ENCODE measurements around the gene FST.
A peak's percentile ranks its signal among the peaks of the same experiment; 100 is the strongest.

Gene FST, protein sequence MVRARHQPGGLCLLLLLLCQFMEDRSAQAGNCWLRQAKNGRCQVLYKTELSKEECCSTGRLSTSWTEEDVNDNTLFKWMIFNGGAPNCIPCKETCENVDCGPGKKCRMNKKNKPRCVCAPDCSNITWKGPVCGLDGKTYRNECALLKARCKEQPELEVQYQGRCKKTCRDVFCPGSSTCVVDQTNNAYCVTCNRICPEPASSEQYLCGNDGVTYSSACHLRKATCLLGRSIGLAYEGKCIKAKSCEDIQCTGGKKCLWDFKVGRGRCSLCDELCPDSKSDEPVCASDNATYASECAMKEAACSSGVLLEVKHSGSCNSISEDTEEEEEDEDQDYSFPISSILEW

DNA sequence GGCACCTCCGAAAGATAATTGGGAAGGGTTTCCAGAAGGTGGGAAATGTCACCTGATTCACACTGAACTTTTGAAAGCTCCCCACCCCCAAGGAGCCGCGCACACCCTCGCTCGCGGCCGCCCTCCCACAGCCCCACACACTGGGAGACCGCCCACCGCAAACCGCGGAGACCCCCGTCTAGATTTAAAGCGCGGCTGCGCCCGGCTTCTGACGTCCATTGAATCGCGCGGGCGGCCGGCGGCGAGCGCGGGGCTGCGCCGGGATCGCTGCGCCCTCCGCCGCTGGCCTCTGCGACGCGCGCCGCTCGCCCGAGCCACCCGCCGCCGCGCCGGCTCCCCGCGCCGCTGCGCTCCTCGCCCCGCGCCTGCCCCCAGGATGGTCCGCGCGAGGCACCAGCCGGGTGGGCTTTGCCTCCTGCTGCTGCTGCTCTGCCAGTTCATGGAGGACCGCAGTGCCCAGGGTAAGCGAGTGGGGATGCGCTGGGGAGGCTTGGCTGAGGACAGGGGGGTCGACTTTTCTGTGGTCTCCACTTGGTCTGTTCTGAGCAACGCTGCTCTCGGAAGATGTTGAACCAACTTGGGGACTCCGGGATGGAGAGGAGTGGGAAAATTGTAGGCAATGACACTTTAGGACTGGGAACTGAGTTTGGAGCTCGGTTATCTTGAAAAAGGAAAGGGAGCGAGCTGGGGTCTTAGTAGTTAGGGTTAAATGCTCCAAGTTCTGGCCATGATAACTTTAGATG lies at the start of gene FST:
FST (plus strand) TSS at position 214 of the 743 bp plus-strand sequence; CDS start at position 377, 163 bp downstream.
- peak; percentile 9 for DNase-seq

DNA sequence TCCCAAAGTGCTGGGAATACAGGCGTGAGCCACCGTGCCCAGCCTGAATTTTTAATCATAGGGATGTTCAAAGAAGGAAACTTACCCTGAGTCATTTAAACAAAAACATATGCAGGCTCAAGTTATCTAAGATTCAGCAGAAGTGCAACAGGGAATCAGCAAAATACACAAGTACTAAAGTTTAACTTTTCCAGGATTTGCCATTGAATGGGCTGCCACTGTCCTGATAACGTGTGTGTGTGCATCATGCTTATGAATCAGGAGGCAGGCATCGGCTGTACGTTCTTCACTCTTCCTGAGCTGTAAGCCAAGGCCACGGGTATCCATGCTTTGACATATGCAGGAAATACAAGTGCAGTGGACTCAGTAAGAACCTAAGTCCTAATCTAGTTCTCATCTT lies 48.8 kb upstream of the FST start:
- DNase-seq = no peak

DNA sequence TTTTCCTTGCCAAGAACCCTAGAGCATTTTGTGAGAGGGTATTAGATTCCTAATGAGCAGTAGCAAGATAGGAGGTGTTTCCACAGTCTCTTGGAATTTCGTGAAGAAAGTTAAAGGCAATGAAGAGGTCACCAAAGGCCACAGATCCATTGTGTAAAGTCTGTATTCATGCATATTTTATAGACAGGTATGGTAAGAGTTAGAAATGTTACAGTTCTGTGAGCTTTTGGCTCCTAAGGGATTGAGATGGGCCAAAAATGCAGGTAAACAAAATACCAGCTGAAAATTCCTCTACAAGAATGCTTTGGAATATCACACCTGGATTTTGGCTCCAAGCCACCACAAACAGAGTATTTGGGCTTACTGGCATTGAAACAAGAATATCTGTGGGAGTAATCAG lies 47.4 kb upstream of the FST start:
- DNase-seq = no peak

DNA sequence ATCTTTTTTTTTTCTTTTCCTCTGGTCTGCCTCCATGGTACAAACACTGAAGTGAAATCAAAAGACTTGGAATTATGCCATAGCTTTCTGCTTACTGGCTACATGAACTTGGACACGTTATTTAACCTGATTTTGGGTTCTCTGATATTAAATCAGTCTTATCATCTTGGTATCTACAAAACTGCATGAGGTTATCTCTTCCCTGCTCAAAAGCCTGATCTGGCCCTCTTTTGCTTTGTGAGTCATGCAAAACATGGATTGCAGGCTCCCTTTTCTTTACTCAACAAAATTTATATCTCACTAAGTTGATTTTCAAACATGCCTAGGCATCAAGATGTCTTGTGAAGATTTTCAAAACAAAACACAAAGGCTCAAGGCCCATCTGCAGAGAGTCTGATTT lies 45.9 kb upstream of the FST start:
- DNase-seq = no peak

DNA sequence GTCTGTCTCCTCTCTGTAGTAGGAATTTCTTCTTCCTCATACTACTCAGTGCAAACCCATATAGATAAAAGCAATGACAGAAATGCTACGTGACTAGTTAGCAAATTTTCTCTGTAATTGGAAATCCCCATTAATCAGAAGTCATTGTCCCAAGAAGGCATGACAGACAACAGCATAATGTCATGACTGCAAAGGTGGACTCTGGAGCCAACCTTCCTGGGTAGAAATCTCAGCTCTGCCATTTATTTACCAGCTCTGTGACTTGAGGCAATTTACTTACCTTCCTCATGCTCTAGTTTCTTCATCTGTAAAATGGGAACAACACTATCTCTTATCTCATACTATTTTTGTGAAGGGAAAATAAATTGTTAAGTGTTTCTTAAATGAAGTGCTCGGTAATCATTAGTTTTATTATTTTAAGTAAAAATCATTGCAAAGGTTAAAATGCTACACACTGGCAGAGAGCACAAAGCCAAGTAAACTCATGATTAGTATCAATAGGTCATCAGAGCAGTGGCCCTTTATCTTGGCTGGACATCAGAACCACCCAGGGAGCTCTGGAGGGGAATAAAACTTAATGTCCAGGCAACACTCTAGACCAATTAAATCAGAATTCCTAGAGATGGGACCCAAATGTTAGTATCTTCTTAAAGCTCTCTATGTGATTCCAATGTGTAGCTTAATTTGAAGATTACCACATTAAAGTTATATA lies 43.8 kb upstream of the FST start:
- DNase-seq = no peak

DNA sequence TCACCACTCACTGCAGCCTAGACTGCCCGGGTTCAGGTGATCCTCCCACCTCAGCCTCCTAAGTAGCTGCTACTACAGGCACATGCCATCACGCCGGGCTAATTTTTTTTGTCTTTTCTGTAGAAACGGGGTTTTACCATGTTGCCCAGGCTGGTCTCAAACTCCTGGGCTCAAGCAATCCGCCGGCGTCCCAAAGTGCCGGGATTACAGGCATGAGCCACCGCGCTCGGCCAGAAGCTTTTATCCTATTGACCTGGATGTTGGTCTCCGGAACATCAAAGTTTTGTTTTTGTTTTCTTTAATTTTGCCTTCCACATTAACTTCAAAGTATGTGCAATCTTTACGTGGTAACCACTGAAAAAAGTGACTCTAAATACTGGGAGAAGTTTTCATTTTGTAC lies 42.4 kb upstream of the FST start:
- DNase-seq = no peak

DNA sequence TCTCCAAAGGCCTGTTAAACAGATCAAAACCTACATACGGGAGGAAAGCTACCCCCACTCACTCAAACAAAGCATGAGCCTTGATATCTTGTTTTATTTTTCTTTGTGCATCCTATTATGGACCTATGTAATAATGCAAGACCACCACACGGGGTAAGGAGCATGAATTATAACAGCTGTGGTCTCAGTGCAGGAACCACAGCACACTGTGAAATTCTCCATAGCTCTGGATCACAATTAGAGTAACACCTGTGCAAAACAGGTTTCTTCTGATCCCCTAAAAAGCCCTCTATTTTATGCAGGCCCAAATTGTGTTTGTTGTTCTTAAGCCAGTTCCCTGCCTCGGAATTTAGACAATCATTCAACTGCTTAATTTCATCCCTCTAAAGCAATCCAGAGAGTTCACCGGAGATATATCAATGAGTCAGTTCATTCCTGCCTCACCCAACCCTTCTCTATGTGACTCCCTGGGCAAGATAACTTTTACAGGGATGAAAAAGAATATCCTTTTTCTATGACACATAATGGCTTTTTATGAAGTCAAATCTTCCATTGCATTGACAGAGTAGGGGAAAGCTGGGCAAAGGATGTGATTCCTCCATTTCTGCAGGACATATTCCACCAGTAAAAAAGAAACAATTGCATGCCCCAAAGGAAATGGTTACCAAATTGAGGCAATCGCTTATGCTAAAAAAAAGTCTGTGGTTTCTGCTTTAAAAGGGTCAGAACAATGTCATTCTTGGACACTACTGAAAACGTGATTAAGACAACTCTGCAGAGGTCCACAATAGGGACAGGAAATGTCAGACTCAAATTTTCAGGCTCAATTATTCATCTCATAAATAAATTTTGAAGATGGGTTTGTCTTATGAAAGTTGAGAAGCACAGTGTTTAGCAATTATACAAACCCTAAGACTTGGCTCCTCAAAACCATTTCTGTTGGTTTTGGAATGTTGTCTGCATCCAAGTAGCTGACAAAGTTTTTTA lies 41.6 kb upstream of the FST start:
- no peak for DNase-seq

DNA sequence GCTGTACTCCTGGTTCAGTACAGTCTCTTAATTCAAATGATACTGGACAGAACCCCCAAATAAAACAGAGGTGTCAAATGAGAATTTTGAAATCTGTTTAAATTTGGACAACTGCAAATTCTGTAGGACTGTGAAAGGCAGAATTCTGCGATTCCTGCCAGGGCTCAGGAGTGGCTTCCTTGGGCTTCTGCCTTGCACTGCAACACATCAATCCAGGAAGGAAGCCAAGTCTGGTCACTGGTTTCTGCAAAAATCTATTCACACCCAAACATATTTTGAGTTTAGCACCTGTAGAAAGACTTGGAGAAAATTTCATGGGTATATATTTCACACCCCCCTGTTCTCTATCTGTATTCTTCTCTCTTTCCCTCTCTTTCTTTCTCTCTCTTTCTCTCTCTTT lies 37.5 kb upstream of the FST start:
- DNase-seq = no peak

DNA sequence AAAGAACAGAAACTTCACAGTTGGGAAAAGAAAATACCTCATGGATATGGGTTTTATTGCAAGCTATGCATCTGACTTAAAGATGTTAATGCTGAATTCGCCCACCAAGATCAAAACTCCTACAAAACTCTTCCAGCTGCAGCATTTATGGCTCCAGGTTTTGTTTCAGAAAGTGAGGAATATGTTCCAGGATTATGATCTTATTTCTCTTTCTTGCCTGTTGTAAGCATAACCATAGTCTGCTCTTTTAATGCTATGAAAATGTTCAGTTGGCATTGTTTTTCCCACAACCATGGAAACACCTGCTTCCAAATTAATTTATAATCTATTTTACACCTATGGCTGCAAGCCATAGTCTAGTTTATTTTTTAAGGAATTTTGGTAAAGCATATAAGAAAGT lies 34.9 kb upstream of the FST start:
- DNase-seq = no peak

DNA sequence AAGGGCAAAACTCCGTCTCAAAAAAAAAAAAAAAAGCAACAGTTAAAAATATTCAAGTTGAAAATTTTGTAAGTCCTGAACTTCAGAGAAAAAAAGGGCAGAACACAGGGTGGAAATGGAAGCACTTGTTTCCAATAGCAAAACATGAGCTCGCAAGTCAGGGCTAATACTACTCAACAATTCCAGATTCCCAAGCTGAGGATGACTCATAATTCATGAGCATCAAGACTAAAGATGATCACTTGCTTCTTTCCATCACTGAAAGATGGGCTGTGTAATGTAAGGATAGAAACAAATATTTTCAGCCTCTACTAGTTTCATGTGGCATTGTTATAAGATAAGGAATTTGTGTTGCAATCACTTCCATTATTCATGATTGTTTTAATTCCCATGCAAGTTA lies 33.5 kb upstream of the FST start:
- no peak for DNase-seq

DNA sequence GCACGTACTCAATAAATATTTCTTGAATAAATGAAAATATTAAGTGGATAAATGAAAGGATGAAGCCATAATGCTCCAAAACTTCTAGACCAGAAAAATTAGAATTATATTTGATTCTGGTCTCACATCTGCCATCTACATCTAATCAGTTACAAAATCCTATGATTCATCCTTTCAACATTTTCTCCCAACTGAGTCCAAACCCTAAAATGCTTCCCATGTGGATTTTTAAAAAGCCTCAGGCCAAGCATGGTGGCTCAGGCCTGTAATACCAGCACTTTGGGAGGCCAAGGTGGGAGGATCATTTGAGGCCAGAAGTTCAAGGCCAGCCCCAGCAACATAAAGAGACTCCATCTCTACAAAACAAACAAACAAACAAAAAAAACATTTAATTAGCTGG lies 31.6 kb upstream of the FST start:
- no peak for DNase-seq

DNA sequence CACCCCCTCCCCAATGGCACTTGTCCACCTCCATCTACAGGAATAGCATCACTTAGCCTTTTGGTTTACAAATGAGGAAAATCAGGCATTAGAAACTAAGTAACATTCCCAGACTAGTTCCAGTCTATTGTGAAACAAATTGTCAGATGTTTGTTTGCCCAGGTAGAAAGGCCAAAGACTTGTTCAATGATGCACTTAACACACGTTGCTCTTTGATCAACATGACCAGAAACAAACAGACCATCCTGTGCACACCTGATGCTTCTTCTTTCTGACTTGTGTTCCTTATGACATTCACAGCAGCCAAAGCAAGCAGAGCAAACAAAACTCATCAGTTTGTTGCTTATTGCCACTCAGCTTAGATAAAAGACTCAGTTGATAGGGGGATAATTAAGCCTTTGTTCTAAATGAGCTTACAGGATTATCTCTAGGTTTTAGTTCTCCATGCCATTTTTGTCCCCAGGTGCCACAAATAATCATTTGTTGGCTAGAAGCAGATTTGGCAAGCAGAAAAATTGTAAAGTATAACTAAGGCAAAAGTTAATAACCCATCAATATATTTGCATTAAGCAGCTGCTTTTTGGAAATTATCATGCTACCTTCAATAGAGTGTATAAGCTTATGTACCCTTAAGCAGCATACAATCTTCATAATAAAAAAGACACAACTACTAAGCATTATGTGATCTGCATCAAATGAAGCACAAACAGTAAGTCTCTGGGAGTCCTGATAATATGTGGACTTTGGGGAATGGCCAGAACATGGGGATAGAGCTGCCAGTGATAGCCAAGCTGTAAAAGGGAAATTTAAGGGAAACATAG lies 26.3 kb upstream of the FST start:
- DNase-seq = no peak

DNA sequence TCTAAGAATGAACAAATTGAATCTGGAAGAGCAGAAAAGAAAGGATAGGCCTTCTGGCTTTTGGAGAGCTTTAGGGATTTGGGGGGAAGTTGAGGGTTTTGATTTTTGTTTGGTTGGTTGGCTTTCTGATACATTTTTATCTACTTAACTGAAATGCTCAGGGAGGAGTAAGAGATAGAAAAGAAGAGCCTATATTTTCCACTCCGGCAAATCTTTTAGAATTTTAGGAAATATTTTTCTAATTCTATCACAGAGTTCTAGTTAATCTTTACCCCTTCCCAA lies 25.8 kb upstream of the FST start:
- no peak for DNase-seq

DNA sequence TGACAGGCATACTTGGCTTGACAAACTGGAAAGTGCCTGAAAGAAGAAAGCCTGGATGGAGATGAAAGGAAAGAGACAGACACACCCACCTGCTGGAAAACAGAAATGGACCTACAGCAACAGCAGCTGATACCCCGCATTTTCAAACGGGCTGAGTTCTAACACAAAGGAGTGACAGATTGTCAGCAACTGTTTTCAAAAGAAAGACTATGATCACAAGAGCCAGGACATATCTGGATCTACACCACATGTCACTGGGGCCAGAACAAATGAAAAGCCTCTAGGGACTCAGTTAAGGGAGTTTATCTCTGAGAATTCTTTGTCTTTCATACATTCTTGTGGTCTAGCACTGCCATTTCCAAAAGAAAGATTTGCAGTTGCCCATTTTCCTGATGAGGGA lies 24.1 kb upstream of the FST start:
- no peak for DNase-seq

DNA sequence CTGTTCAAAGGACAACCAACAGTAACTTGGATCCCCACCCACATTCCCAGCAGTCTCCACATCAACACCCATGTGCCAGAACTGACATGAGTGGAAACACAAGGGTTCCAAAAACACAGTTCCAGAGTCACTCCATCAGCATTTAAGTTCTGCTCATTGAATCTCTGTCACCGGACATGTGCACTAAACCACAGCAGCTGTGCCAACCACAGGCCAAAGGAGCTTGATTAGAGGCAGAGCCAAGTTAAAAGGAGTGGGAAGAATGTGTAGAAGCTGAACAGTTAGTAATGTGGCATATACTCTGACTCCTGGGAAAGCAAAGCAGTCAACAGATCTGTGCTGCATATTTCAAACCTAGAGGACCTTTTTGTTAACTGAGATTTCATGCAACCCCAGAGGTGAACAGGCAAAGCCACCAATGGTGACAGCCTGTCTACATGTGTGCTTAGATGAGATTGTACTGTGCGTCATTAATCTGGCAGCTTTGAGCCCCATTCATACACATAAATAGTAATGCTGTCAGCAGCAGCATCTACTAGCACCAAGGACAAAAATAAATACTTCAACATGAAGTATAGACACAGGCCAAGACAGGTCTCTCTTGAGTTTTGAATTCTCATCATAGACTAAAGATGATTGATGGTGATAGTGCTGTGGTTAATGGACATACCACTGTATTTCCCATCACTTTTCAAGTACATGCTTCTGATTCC lies 16.4 kb upstream of the FST start:
- no peak for DNase-seq

DNA sequence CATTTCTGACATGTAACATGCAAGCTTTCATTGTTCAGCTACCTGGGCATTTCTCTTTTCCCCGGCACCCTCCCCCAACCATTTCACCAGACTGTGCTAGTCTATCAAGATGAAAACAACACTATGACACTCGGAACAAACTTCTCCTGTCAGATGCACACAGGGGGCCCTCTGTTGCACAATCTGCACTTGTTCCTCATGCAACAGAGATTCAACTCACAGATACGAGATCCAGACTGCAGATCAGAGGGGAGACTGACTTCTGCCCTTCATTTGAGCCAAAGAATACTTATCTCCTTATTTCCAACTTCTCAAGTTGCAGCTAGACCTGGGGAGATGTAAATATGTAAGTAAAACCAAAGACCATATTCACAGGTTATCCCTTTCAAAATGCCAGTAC lies 15.7 kb upstream of the FST start:
- DNase-seq = no peak

DNA sequence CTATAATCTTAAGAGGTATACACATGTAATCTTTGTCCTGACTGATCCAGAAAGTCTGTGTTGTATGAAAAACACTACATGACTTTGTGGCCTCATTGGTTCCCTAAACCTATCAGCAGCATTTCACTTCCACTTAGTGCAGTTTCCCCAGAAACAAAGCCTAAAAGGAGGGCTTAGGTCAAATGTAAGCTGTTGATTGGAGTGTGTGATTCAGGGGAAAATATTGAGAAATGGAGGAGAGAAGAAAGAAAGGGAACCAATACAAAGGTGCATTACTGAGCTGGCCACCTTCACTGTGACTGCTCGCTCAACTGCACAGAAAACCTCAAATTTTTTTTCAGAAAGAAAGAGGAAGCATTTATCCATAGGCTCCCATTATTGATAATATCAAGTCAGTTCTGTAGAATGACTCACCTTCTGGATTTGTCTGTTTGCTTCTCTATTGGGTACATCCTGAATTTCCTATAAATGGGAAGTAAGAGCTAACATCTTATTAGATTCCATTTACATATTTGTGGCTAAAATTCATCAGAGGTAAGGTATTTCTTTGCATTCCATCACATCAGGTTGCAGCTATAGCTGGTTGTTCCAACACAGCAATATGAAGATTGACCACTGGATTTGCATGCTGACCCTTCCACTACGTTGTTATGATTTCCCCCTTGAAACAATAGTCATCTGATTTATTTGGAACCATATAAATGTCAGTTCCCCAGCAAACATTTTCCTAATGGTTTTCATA lies 10.3 kb upstream of the FST start:
- no peak for DNase-seq

DNA sequence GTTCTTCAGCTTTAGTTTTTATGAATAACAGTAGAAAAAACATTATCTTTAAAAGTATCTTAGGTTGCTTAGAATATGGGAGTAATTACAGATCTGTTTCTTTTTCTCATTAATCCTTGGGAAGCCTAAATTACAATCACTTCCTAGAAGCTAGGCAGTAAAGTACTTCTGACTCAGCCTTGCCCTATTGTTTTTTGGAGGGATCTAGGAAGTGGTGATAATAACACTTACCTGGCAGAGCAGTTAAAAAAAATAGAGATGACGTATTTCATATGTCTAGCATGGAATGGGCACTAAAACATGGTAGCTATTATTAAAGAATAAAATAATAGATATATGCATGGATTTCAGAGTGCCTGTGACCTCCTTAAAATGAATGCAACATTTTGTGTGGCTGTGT lies 8.2 kb upstream of the FST start:
- no peak for DNase-seq

DNA sequence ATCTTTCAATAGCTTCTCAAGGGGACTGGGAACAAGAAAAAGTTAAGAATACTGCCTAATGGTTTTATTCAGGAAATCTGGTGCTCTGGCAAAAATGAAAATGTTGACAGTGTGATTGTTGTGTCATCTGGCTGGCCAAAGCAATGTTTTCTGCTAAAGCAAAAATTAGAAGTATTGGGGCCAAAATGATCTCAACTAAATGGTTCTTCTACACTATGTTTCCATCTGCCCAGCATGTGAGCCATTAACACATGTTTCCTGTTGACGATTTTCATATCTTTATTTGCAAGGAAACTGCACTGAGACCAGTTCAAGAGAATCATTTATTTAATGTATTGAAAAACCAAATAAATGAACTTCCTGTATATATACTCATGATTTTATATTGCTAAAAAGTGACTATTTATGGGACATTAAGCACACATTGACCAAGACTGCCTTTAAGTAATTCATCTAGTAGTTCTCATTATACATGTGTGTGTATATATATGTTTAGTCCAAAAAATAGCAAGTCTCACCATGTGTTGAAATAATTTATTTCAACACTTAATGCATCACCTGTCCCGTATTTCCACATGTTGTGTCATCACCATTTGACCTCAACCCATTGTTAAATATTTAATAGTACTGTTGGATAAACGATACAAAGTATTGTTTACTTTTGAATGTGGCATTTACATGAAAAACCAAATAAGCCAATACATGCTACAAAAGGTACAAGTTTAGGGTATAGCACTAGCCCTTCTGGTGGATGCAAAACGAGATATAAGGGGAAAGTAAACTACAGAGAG lies 7.5 kb upstream of the FST start:
- DNase-seq = no peak

DNA sequence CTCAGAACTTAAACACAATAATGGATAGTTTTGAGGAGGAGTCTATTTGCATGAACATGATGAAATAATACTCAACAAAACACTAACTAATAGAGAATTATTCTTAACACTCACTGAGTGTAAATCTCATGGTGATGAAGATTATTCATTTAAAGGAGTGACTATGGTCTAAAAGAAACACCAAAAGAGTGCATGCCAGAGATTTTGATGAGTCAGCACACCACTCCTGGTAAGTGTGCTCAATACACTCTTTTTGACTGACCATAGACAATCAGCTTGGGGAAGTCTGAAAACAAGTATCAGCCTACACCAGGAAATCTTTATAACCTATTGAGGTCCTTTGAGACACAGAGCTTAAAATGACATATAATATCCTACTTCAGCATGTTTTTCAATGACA lies 6.8 kb upstream of the FST start:
- no peak for DNase-seq
